GOT3 (cell line): ENCODE results near the gene PID1.

Experiments
- DNase-seq: peaks from one replicate; lab custom pipeline; 2025; ENCODE audit warnings: mixed read lengths; lab: John Stamatoyannopoulos, UW

Gene PID1

DNA sequence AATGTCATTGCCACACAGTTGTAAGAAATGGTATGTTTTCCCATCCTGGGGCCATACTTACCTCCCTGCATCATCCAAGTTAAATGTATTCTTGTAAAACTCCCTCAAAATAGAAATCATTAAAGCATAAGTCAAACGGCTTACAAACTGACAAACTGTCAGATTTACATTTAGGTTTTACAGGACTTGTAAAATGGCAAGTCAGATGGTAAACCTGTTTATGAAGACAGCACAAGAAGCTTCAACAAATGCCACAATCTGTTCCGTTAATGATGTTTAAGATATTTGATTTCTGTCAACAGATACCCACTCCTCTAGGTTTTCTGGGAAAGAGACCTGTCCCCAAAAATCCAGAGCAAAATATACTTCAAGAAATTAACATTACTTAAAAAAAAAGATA lies 197.2 kb downstream of the PID1 start:
- DNase-seq, result no peak

DNA sequence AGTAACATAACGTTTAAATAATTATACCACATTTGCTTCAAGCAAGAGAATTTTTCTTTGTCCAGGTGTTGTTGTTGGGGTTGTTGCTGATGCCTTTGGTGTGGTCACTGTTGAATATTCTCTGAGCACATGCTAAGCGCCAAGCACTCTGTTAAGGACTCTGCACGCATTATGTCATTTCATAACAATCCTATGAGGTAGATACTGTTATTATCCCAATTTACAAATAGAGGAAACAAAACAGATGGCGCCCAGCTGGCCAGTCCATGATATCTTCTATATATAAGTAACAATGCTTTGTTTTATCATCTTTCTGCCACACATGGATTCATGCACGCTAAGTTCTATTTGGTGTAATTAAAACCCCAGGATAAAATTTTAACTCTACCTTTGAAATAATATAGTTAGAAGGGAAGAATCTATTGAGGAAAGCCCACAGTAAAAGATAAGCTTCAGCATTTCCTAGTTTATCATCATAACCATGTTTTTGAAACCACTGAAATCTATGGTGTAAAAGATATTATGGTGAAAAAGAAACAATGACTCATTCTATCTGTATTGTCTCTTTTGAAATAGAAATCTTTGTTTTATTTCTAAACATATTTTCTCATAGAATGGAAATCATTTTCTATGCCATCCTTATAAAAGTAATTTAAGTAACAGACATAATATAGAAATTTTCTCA lies 199.7 kb downstream of the PID1 start:
- DNase-seq, result no peak

GRCh38 chr2:229066121-229066715 lies 204.9 kb downstream of the PID1 start:
- no peak for DNase-seq

- DNase-seq, result no peak
Observed at GRCh38 chr2:229064749-229065148, 206.3 kb downstream of the PID1 start.

DNA sequence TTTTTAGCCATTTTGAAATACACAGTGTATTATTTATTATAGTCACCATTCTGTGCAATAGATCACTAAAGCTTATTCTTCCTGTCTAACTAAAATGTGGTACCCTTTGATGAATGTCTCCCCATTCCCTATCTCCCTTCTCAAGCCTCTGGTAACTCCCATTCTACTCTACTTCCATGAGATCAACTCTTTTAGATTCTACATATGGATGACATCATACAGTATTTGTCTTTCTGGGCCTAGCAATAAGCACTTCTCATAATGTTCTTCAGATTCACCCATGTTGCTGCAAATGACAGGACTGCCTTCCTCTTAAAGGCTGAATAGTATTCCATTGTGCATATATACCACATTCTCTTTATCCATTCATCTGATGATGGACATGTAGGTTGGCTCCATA lies 210.9 kb downstream of the PID1 start:
- DNase-seq, result no peak

- DNase-seq, result no peak
Observed at GRCh38 chr2:229059331-229060033, 211.6 kb downstream of the PID1 start.

DNA sequence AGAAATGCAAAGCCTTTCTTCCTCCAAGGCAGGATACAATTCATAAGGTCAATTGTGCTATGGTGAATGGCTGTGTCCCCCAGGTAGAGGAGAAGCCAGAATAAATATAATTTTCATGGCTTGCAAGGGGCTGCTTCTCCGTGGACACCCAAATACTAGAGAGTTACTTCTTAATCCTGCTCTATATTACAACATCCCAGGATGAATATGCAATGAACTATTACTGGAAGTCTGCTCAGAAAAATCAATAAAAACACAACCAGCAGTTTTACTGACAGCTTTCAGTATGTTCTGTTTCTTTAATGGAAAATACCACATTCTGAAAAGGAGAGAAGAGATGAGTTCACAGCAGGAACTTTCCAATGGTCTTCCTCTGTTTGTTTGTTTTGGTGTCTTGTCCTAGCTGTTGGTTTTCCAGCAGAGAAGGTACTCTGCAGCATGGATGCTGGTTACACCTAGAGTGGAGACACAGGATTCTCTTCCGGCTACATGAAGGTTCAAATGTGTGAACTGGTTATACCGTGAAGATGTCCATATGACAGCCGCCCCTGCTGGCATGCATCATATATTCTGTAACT lies 213.0 kb downstream of the PID1 start:
- DNase-seq, result no peak

- no peak for DNase-seq
Observed at GRCh38 chr2:229054311-229054710, 216.8 kb downstream of the PID1 start.

DNA sequence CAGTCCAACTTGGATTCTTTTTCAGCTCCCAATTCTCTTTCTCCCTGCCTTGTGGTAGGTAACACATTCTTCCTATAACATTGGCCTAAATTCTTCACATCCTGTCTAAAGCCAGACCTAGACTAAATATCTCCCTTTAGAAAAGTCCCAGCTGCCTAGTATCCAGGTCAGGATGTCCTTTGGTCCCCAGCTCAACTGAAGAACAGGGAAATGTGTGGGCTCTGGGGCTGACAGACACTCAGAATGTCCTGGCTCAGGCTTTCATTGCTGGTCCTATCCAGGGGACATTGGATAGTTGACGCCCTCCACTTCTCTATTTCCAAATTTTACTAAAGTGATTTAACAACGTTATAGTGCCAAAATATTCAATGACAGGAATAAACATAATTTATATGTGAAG lies 219.3 kb downstream of the PID1 start:
- DNase-seq, result no peak

DNA sequence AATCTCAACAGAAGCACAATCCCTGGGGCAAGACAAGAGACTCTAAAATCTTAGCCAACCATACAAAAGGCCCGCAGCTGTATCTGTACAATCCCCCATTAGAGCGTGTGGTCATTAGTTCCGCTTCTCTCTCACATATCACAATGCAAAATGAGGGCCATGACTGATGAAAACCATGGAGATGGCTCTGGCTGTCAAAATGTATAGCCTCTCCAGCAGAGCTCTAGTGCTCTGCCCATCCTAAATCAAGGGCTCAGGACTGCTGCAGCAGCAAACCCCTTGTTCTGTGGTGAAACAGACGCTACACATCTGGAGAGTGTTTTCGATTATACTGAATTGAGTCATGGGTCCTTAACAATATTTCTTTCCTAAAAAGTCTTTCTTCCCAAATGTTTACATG lies 221.0 kb downstream of the PID1 start:
- DNase-seq, result no peak

- DNase-seq, result no peak
Observed at GRCh38 chr2:229048134-229048533, 223.0 kb downstream of the PID1 start.

DNA sequence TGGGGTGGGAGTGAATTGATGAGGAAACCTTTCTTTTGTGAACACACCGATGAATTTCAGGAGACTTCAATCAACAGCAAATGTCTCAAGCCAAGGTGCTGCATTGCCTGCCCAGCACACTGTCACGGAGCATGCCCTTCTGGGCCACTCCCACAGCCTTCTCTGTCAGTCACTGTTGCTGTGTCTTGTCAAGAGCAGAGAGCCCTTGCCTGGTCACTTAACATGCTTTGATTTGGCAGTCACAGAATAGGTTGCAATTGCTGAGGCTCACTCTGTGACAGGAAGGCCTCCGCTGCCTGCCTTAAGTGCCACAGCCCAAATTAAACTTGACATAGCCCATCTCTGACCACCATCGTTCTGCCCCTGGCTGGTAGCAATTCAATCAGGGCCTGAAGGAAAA lies 225.4 kb downstream of the PID1 start:
- DNase-seq, result no peak

GRCh38 chr2:229044581-229044980 lies 226.5 kb downstream of the PID1 start:
- DNase-seq, result no peak

DNA sequence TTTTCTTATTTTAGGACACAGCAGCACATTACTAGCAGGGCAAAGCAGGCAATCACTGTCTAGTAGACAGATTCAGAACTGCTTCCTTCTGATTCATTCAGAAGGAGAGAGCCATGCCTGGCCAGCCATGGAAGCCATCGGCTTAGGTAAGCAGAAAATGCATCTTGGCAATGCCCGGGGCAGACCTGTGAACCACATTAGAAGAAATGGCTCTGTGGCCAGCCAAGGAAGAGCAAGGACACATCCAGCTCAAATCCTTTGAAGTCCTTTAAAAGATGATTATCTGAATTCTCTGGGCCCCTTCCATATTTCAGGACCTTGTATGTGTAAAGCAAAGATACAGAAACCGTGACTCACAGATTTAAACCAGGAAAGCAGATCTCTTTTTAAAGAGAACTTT lies 227.4 kb downstream of the PID1 start:
- DNase-seq, result no peak

- DNase-seq, result no peak
Observed at GRCh38 chr2:229042349-229042748, 228.7 kb downstream of the PID1 start.

- no peak for DNase-seq
Observed at GRCh38 chr2:229041691-229042090, 229.4 kb downstream of the PID1 start.

GRCh38 chr2:229037621-229038020 lies 233.5 kb downstream of the PID1 start:
- no peak for DNase-seq

DNA sequence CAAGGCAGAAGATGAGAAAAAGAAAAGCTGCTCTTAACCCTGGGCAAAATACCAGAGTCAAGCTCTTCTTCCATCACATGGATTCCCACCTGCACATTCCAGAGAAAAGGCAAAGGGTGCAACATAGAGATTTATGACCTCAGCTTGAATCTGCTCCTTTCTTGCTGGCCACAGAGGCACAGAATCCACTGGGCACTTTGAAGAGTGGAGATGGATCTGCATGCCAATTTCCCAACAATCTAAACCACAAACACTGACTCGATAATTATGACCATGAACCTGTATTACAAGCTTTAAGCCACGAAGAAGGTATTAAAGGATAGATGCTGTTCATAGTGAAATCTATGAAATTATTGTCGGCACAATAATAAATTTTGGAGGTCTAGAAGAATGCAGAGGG lies 237.3 kb downstream of the PID1 start:
- DNase-seq, result no peak

- no peak for DNase-seq
Observed at GRCh38 chr2:229032608-229033234, 238.4 kb downstream of the PID1 start.

- DNase-seq, result no peak
Observed at GRCh38 chr2:229027353-229028105, 243.6 kb downstream of the PID1 start.

- no peak for DNase-seq
Observed at GRCh38 chr2:229025653-229026052, 245.4 kb downstream of the PID1 start.

GRCh38 chr2:229022652-229023051 lies 248.4 kb downstream of the PID1 start:
- no peak for DNase-seq
